GM12878 (cell line): ENCODE results near the gene SPAG16. TPM values are rescaled to one million over a fixed set of nuclear protein-coding genes. Genes with fewer than 3 reads are reported as not detected.

Experiments used
- ATAC-seq: fragments of 200-7000 bp; cut with Tn5 transposase; 3 replicates; pipeline ENCODE4 v1.9.1; 2020; ENCODE audit warnings: mild to moderate bottlenecking, moderate library complexity
- BruUV-seq: library from RNA; stranded (reverse); fragments of 400-500 nt; replicated peaks from 2 replicates; lab custom pipeline; 2021; lab: Mats Ljungman, UMichigan
- CTCF ChIA-PET: fragments of 300-600 bp; sonication (Branson Sonifier 250); formaldehyde crosslinking; extraction: SDS; loops from one replicate; lab custom pipeline; 2021; ENCODE audit warnings: inconsistent platforms; lab: Yijun Ruan, JAX
- POLR2A ChIA-PET: fragments of 350-600 bp; formaldehyde crosslinking; extraction: SDS; loops from one replicate; lab custom pipeline; 2021; ENCODE audit warnings: inconsistent platforms; lab: Charles Lee
- RAD21 ChIA-PET: fragments of 300-600 bp; sonication (Branson Sonifier 250); formaldehyde crosslinking; loops from one replicate; lab custom pipeline; 2023; ENCODE audit warnings: antibody characterized with exemption; ENCODE audit not compliant: unreplicated experiment; lab: Charles Lee
- SMC1A ChIA-PET: fragments of 300-600 bp; sonication (Branson Sonifier 250); formaldehyde crosslinking; loops from one replicate; lab custom pipeline; 2023; ENCODE audit not compliant: unreplicated experiment, uncharacterized antibody; lab: Charles Lee
- DNase-seq: peaks from one replicate; pipeline ENCODE4 v3.0.0-alpha.2; 2011; ENCODE audit warnings: low read depth, low spot score
- FAIRE-seq: peaks from 3 replicates; lab custom pipeline; 2011; peaks lifted over from hg19 to GRCh38; lab: Jason Lieb, UNC
- H2AFZ ChIP-seq: 2 replicates; pipeline ENCODE4 v1.6.0; 2011; ENCODE audit warnings: low read depth, low read length, control low read depth; ENCODE audit not compliant: control insufficient read depth
- H3K27ac ChIP-seq: 2 replicates; pipeline ENCODE4 v1.5.1; 2011; ENCODE audit warnings: control low read depth; ENCODE audit not compliant: control insufficient read depth, insufficient read depth
- H3K27me3 ChIP-seq, 2 experiments: replicated peaks in 1 of 2; 2 replicates each; pipeline versions ENCODE4 v1.6.0 to v1.6.1; 2011; ENCODE audit warnings: low read length in 1 of 2; ENCODE audit not compliant: control insufficient read depth in 2 of 2, insufficient read depth in 2 of 2
- H3K36me3 ChIP-seq, 2 experiments: 2 replicates each; pipeline ENCODE4 v1.5.1; 2011; ENCODE audit warnings: low read length in 1 of 2; ENCODE audit not compliant: control insufficient read depth in 2 of 2, insufficient read depth in 2 of 2
- H3K4me1 ChIP-seq: 2 replicates; pipeline ENCODE4 v1.6.1; 2011; ENCODE audit warnings: mild to moderate bottlenecking, low read length, moderate library complexity, mixed read lengths; ENCODE audit not compliant: control insufficient read depth, insufficient read depth
- H3K4me2 ChIP-seq: 2 replicates; pipeline ENCODE4 v1.6.0; 2011; ENCODE audit warnings: control low read depth; ENCODE audit not compliant: control insufficient read depth, insufficient read depth
- H3K4me3 ChIP-seq: fragments of 200-600 bp; sonication (generic); 2 replicates; pipeline ENCODE4 v1.5.1; 2016
- H3K79me2 ChIP-seq: 2 replicates; pipeline ENCODE4 v1.6.0; 2011; ENCODE audit warnings: low read length; ENCODE audit not compliant: control insufficient read depth, insufficient read depth
- H3K9ac ChIP-seq: 2 replicates; pipeline ENCODE4 v1.8.0; 2011; ENCODE audit warnings: low read length, control low read depth, mixed read lengths; ENCODE audit not compliant: control insufficient read depth, insufficient read depth
- H3K9me3 ChIP-seq: replicated peaks from 3 replicates; pipeline ENCODE4 v1.5.1; 2011; ENCODE audit warnings: mild to moderate bottlenecking, low read length; ENCODE audit not compliant: control insufficient read depth, insufficient read depth
- H4K20me1 ChIP-seq: 2 replicates; pipeline ENCODE4 v1.6.0; 2011; ENCODE audit not compliant: control insufficient read depth, insufficient read depth
- HDGF ChIP-seq: fragments of 450-650 bp; IDR thresholded peaks from 2 replicates; pipeline ENCODE4 v1.6.1; 2016; ENCODE audit warnings: antibody characterized with exemption
- NFYB ChIP-seq: IDR thresholded peaks from 2 replicates; pipeline ENCODE4 v1.6.1; 2011; ENCODE audit warnings: low read depth, mild to moderate bottlenecking, low read length, improper control_type of control experiment, moderate library complexity; ENCODE audit not compliant: insufficient read depth
- POLR2A ChIP-seq: IDR thresholded peaks from 2 replicates; pipeline ENCODE4 v1.6.1; 2011; ENCODE audit warnings: low read depth, mild to moderate bottlenecking, low read length
- RAD51 ChIP-seq: fragments of 450-650 bp; IDR thresholded peaks from 2 replicates; pipeline ENCODE4 v1.6.1; 2016; ENCODE audit warnings: moderate library complexity, mild to moderate bottlenecking, inconsistent platforms
- RFX5 ChIP-seq: IDR thresholded peaks from 2 replicates; pipeline ENCODE4 v1.6.1; 2011; ENCODE audit warnings: low read depth, low read length, improper control_type of control experiment
- SPI1 ChIP-seq: IDR thresholded peaks from 2 replicates; pipeline ENCODE4 v1.6.1; 2011; ENCODE audit warnings: low read depth, mild to moderate bottlenecking, low read length, moderate library complexity, borderline replicate concordance; ENCODE audit not compliant: insufficient read depth
- ZNF274 ChIP-seq: IDR thresholded peaks from one replicate; pipeline ENCODE4 v1.8.0; 2011; ENCODE audit not compliant: insufficient read length, insufficient read depth
- WGBS: methylation state at CpG from one replicate; pipeline ENCODE4 v1.1.6; 2016; ENCODE audit warnings: low lambda C conversion rate; ENCODE audit not compliant: insufficient replicate concordance, insufficient coverage; ENCODE audit errors: missing lambda C conversion rate; 5-methylcytosine and 5-hydroxymethylcytosine counted together
- in situ Hi-C: fragments of 300-500 bp; cut with MboI; formaldehyde crosslinking; loops from 9 replicates; pipeline ENCODE4 v1.14.3; 2018; ENCODE audit warnings: mixed read lengths
- intact Hi-C: fragments of 100-400 bp; cut with micrococcal nuclease; formaldehyde crosslinking; loops from one replicate; pipeline ENCODE4 v1.14.2; 2022; ENCODE audit not compliant: unreplicated experiment
- polyA plus RNA-seq, 11 experiments: library from polyadenylated mRNA; depleted of rRNA in 4 of 11; unstranded in 6 of 11; stranded (reverse) in 5 of 11; fragments of >200 nt; fragmentation: Nextera tagmentation in 4 of 11; fragmentation: Illumina TruSeq in 1 of 11; extraction: Ambion mirVana in 4 of 11; extraction: Trizol in 1 of 11; gene quantifications; 1 replicate in 1 of 11; 2 replicates in 10 of 11; pipeline versions ENCODE4 v1.2.1 to v1.2.3, GENCODE V29; 2011 to 2016; ENCODE audit warnings: inconsistent platforms in 2 of 11, missing spikeins in 2 of 11, low read depth in 1 of 11
- total RNA-seq, 4 experiments: library from RNA; depleted of rRNA in 3 of 4; stranded (reverse); fragments of >200 nt in 3 of 4; fragmentation: Illumina TruSeq in 1 of 4; extraction: Trizol in 1 of 4; gene quantifications; 2 replicates each; pipeline versions ENCODE4 v1.2.1 to v1.2.3, GENCODE V29; 2013 to 2021
- TF ChIP-seq, protein P1 (sequence below): fragments of 450-650 bp; IDR thresholded peaks from 2 replicates; pipeline ENCODE4 v1.6.1; 2017; ENCODE audit warnings: mild to moderate bottlenecking, low read depth, inconsistent platforms; ENCODE audit not compliant: poor library complexity, severe bottlenecking
- TF ChIP-seq, protein P2 (sequence below): IDR thresholded peaks from 2 replicates; pipeline ENCODE4 v1.6.1; 2011; ENCODE audit warnings: borderline replicate concordance, low read depth, mild to moderate bottlenecking, moderate library complexity, mixed read lengths, low read length; ENCODE audit not compliant: insufficient read depth; ENCODE audit errors: extremely low read length
- TF ChIP-seq, protein P3 (sequence below): fragments of 450-650 bp; IDR thresholded peaks from 2 replicates; pipeline ENCODE4 v1.6.1; 2016; ENCODE audit warnings: mild to moderate bottlenecking, moderate library complexity, borderline replicate concordance

SPAG16 gene
- total and polyA plus RNA-seq, 10 of the 15 experiments (the other 5 are each of a cell fraction or from before 2014, with no cell fraction given) = 6.0 to 25.0 (median 15.2) TPM

DNA sequence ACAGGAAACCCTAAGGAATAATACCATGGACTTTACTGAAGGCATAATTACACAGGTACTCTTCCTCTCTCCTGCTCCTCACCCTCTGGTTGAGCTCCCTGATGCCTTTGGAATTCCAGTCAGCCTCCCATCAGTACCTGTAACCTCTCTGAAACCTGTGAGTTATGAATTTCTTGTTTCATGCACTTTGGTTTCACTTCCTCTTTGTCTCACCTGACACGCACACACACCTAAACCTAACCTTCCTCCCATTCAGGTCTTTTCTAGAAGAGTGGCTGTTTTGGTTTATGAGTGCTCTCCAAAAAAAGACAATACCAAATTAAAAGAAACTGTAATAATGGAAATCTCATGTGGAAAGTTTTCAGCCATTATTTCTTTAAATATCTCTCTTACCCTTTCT lies 675.3 kb downstream of the SPAG16 start:
- Histone ChIP-seq H2AFZ (no peak overlapping the region), H4K20me1 (no peaks in the 10 kb centered on the region), H3K27me3 (no peaks in the 10 kb centered on the region), H3K4me3 (no peak overlapping the region), H3K4me1 (no peaks in the 10 kb centered on the region), H3K9ac (no peak overlapping the region), H3K79me2 (no peaks in the 10 kb centered on the region), H3K9me3 (no peaks in the 10 kb centered on the region), H3K36me3 (no peaks in the 10 kb centered on the region), H3K4me2 (no peak overlapping the region), H3K27ac (no peak overlapping the region)
- intact Hi-C loops = no loop called here
- BruUV-seq = no TSS peak
- ATAC-seq (peak; percentile 52), FAIRE-seq (no peak), DNase-seq (no peak)
- ChIA-PET SMC1A (interaction anchor here (0.8 kb wide), 1 partner anchor 17 kb away, joined by 3 read pairs; no protein-coding TSS in a partner anchor), RAD21 (no interaction called here), POLR2A (no interaction called here), CTCF (no interaction called here)
- in situ Hi-C loops = no loop called here
- TF ChIP-seq, protein P1, sequence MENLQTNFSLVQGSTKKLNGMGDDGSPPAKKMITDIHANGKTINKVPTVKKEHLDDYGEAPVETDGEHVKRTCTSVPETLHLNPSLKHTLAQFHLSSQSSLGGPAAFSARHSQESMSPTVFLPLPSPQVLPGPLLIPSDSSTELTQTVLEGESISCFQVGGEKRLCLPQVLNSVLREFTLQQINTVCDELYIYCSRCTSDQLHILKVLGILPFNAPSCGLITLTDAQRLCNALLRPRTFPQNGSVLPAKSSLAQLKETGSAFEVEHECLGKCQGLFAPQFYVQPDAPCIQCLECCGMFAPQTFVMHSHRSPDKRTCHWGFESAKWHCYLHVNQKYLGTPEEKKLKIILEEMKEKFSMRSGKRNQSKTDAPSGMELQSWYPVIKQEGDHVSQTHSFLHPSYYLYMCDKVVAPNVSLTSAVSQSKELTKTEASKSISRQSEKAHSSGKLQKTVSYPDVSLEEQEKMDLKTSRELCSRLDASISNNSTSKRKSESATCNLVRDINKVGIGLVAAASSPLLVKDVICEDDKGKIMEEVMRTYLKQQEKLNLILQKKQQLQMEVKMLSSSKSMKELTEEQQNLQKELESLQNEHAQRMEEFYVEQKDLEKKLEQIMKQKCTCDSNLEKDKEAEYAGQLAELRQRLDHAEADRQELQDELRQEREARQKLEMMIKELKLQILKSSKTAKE = no peak
- TF ChIP-seq SPI1 = peak; percentile 78
- WGBS = 0% methylated on average over 1 of the region's 1 CpG

DNA sequence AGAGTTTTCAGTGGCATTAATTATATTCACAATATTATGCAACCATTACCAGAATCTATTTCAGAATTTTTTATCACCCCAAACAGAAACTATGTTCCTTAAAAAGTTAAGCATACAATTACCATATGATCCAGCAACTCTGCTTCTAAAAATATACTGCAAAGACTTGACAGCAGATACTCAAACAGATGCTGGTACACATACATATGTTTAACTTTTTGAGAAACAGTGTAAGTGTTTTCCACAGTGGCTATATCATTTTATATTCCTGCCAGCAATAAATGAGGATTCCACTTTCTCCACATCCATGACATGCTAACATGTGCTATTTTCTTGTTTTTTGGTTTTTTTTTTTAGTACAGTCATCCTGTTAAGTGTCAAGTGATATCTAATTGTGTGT lies 687.3 kb downstream of the SPAG16 start:
- intact Hi-C loops = no loop called here
- H3K4me2 ChIP-seq = no peak overlapping the region
- no peak overlapping the region for H2AFZ ChIP-seq
- no TSS peak for BruUV-seq
- no peaks in the 10 kb centered on the region for H3K79me2 ChIP-seq
- no peak overlapping the region for H3K4me3 ChIP-seq
- FAIRE-seq = no peak
- ChIA-PET CTCF (no interaction called here), POLR2A (no interaction called here), RAD21 (no interaction called here), SMC1A (no interaction called here)
- H3K27ac ChIP-seq = no peak overlapping the region
- no peaks in the 10 kb centered on the region for H3K9me3 ChIP-seq
- no peak for ATAC-seq
- H3K4me1 ChIP-seq = no peaks in the 10 kb centered on the region
- no peaks in the 10 kb centered on the region for H3K36me3 ChIP-seq
- no peaks in the 10 kb centered on the region for H3K27me3 ChIP-seq
- H4K20me1 ChIP-seq = no peaks in the 10 kb centered on the region
- in situ Hi-C loops = no loop called here
- H3K9ac ChIP-seq = no peak overlapping the region
- DNase-seq = no peak
- TF ChIP-seq, protein P2, sequence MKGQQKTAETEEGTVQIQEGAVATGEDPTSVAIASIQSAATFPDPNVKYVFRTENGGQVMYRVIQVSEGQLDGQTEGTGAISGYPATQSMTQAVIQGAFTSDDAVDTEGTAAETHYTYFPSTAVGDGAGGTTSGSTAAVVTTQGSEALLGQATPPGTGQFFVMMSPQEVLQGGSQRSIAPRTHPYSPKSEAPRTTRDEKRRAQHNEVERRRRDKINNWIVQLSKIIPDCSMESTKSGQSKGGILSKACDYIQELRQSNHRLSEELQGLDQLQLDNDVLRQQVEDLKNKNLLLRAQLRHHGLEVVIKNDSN = no peak
- TF ChIP-seq POLR2A (no peak), ZNF274 (no peak), HDGF (no peak), RFX5 (no peak), RAD51 (no peak), NFYB (no peak)
- TF ChIP-seq, protein P3, sequence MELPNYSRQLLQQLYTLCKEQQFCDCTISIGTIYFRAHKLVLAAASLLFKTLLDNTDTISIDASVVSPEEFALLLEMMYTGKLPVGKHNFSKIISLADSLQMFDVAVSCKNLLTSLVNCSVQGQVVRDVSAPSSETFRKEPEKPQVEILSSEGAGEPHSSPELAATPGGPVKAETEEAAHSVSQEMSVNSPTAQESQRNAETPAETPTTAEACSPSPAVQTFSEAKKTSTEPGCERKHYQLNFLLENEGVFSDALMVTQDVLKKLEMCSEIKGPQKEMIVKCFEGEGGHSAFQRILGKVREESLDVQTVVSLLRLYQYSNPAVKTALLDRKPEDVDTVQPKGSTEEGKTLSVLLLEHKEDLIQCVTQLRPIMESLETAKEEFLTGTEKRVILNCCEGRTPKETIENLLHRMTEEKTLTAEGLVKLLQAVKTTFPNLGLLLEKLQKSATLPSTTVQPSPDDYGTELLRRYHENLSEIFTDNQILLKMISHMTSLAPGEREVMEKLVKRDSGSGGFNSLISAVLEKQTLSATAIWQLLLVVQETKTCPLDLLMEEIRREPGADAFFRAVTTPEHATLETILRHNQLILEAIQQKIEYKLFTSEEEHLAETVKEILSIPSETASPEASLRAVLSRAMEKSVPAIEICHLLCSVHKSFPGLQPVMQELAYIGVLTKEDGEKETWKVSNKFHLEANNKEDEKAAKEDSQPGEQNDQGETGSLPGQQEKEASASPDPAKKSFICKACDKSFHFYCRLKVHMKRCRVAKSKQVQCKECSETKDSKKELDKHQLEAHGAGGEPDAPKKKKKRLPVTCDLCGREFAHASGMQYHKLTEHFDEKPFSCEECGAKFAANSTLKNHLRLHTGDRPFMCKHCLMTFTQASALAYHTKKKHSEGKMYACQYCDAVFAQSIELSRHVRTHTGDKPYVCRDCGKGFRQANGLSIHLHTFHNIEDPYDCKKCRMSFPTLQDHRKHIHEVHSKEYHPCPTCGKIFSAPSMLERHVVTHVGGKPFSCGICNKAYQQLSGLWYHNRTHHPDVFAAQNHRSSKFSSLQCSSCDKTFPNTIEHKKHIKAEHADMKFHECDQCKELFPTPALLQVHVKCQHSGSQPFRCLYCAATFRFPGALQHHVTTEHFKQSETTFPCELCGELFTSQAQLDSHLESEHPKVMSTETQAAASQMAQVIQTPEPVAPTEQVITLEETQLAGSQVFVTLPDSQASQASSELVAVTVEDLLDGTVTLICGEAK = no peak
